Measurements from ENCODE around the gene R3HDM2. TPM values are rescaled to one million over a fixed set of nuclear protein-coding genes. Genes with fewer than 3 reads are reported as not detected.

R3HDM2 gene
- total and polyA plus RNA-seq, 2 of the 13 experiments (the other 11 are each of a cell fraction or from before 2014, with no cell fraction given) = 11.1 to 23.5 TPM

DNA sequence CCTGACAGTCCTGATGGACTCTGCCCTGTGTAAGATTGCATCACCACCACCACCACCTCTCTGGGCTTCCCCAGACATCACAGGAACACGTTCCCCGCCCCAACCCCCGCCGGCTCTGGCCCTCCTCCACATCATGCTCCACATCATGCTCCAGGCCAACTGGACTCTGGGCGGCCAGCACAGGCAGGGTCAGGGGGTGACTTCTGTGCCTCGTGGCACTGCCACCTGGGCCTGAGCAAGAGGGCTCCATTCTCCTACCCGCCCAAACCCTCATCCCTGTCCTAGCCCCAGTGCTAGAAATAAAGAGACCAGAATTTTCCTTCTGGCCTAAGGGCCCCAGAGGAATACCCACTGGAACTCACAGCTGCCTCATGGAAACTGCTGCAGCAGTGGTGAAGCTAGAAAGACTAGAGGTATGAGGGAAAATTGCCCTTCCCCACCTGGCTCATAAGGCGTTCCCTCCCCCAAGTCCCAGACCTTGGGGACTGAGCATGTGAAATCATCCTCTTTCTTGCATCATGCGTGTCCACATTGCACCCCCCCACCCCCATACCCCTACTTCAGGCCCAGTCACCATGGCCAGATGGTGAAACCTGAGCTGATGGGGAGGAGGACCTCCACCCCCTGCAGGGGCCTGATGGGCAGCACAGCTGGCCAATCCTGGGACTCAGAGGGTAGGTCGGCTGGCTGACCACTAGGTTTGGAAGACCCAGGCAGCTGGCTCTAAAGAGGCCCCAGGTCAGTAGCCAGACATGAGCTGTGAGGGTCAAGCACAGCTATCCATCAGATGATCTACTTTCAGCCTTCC, 23.9 kb upstream of the R3HDM2 start, which contains the start of gene INHBE (continued):
- TF ChIP-seq ZNF124 (CRISPR knock-in tag; IDR thresholded peaks at IDR 0.05) = 0 out of 2 replicates have a peak, but pooled peaks have one; percentile 6
- TF ChIP-seq KMT2B (CRISPR knock-in tag; IDR thresholded peaks at IDR 0.05) = 0 out of 2 replicates have a peak, but pooled peaks have one; percentile 42
- TF ChIP-seq, protein P1, sequence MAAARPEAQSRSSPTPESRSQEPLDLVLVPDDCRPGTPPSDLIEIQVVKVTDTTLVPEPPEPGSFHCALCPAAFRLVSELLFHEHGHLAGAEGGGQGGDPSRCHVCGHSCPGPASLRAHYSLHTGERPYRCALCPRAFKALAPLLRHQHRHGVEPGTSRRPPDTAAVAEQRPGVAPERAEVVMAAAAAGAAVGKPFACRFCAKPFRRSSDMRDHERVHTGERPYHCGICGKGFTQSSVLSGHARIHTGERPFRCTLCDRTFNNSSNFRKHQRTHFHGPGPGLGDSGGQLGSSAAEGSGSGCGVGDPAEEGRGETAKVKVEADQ (CRISPR knock-in tag; IDR thresholded peaks at IDR 0.05; ENCODE audit: borderline replicate concordance) = peak; percentile 90; the same call in 1 of the 2 replicates
- TF ChIP-seq MED1 (CRISPR knock-in tag; IDR thresholded peaks at IDR 0.05) = peak; percentile 91
- TF ChIP-seq KDM5A (IDR thresholded peaks at IDR 0.05; ENCODE audit: borderline replicate concordance, low read length) = peak; percentile 34; the same call in 1 of the 2 replicates
- 0 out of 2 replicates have a peak, but pooled peaks have one; percentile 62 for TF ChIP-seq CBX5 (CRISPR knock-in tag; IDR thresholded peaks at IDR 0.05; ENCODE audit: borderline replicate concordance)
- TF ChIP-seq, protein P2, sequence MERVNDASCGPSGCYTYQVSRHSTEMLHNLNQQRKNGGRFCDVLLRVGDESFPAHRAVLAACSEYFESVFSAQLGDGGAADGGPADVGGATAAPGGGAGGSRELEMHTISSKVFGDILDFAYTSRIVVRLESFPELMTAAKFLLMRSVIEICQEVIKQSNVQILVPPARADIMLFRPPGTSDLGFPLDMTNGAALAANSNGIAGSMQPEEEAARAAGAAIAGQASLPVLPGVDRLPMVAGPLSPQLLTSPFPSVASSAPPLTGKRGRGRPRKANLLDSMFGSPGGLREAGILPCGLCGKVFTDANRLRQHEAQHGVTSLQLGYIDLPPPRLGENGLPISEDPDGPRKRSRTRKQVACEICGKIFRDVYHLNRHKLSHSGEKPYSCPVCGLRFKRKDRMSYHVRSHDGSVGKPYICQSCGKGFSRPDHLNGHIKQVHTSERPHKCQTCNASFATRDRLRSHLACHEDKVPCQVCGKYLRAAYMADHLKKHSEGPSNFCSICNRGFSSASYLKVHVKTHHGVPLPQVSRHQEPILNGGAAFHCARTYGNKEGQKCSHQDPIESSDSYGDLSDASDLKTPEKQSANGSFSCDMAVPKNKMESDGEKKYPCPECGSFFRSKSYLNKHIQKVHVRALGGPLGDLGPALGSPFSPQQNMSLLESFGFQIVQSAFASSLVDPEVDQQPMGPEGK (CRISPR knock-in tag; IDR thresholded peaks at IDR 0.05) = peak; percentile 93
- peak; percentile 79; the same call in 1 of the 2 replicates for TF ChIP-seq ZNF563 (CRISPR knock-in tag; IDR thresholded peaks at IDR 0.05)
- TF ChIP-seq, protein P3, sequence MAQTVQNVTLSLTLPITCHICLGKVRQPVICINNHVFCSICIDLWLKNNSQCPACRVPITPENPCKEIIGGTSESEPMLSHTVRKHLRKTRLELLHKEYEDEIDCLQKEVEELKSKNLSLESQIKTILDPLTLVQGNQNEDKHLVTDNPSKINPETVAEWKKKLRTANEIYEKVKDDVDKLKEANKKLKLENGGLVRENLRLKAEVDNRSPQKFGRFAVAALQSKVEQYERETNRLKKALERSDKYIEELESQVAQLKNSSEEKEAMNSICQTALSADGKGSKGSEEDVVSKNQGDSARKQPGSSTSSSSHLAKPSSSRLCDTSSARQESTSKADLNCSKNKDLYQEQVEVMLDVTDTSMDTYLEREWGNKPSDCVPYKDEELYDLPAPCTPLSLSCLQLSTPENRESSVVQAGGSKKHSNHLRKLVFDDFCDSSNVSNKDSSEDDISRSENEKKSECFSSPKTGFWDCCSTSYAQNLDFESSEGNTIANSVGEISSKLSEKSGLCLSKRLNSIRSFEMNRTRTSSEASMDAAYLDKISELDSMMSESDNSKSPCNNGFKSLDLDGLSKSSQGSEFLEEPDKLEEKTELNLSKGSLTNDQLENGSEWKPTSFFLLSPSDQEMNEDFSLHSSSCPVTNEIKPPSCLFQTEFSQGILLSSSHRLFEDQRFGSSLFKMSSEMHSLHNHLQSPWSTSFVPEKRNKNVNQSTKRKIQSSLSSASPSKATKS (CRISPR knock-in tag; IDR thresholded peaks at IDR 0.05) = peak; percentile 80
- TF ChIP-seq ZNF782 (CRISPR knock-in tag; IDR thresholded peaks at IDR 0.05; ENCODE audit: borderline replicate concordance) = peak; percentile 60; the same call in 1 of the 2 replicates
- TF ChIP-seq, protein P4, sequence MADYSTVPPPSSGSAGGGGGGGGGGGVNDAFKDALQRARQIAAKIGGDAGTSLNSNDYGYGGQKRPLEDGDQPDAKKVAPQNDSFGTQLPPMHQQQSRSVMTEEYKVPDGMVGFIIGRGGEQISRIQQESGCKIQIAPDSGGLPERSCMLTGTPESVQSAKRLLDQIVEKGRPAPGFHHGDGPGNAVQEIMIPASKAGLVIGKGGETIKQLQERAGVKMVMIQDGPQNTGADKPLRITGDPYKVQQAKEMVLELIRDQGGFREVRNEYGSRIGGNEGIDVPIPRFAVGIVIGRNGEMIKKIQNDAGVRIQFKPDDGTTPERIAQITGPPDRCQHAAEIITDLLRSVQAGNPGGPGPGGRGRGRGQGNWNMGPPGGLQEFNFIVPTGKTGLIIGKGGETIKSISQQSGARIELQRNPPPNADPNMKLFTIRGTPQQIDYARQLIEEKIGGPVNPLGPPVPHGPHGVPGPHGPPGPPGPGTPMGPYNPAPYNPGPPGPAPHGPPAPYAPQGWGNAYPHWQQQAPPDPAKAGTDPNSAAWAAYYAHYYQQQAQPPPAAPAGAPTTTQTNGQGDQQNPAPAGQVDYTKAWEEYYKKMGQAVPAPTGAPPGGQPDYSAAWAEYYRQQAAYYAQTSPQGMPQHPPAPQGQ (CRISPR knock-in tag; IDR thresholded peaks at IDR 0.05; ENCODE audit: borderline replicate concordance) = peak; percentile 27; the same call in 1 of the 2 replicates
- TF ChIP-seq, protein P5, sequence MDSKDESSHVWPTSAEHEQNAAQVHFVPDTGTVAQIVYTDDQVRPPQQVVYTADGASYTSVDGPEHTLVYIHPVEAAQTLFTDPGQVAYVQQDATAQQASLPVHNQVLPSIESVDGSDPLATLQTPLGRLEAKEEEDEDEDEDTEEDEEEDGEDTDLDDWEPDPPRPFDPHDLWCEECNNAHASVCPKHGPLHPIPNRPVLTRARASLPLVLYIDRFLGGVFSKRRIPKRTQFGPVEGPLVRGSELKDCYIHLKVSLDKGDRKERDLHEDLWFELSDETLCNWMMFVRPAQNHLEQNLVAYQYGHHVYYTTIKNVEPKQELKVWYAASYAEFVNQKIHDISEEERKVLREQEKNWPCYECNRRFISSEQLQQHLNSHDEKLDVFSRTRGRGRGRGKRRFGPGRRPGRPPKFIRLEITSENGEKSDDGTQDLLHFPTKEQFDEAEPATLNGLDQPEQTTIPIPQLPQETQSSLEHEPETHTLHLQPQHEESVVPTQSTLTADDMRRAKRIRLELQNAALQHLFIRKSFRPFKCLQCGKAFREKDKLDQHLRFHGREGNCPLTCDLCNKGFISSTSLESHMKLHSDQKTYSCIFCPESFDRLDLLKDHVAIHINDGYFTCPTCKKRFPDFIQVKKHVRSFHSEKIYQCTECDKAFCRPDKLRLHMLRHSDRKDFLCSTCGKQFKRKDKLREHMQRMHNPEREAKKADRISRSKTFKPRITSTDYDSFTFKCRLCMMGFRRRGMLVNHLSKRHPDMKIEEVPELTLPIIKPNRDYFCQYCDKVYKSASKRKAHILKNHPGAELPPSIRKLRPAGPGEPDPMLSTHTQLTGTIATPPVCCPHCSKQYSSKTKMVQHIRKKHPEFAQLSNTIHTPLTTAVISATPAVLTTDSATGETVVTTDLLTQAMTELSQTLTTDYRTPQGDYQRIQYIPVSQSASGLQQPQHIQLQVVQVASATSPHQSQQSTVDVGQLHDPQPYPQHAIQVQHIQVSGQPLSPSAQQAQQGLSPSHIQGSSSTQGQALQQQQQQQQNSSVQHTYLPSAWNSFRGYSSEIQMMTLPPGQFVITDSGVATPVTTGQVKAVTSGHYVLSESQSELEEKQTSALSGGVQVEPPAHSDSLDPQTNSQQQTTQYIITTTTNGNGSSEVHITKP (CRISPR knock-in tag; IDR thresholded peaks at IDR 0.05; ENCODE audit: low read depth) = 0 out of 2 replicates have a peak, but pooled peaks have one; percentile 17
- TF ChIP-seq HOXD1 (CRISPR knock-in tag; IDR thresholded peaks at IDR 0.05) = 0 out of 2 replicates have a peak, but pooled peaks have one; percentile 24
- TF ChIP-seq ISL2 (CRISPR knock-in tag; IDR thresholded peaks at IDR 0.05) = peak; percentile 65
